ENCODE data around the gene GFOD2. TPM values are rescaled to one million over a fixed set of nuclear protein-coding genes. Genes with fewer than 3 reads are reported as not detected.
A peak's percentile ranks its signal among the peaks of the same experiment; 100 is the strongest.

Gene GFOD2
- total and polyA plus RNA-seq, 2 of the 13 experiments (the other 11 are each of a cell fraction or from before 2014, with no cell fraction given): 11.1 to 17.2 TPM

GRCh38 chr16:67719048-67719777 is at the start of gene GFOD2 (continued):
- no peak for TF ChIP-seq KIAA2018 (CRISPR knock-in tag; IDR thresholded peaks at IDR 0.05; ENCODE audit: borderline replicate concordance)
- TF ChIP-seq CBFB (CRISPR knock-in tag; IDR thresholded peaks at IDR 0.05): no peak; the same call in 1 of the 2 replicates
- TF ChIP-seq ZNF563 (CRISPR knock-in tag; IDR thresholded peaks at IDR 0.05): peak; percentile 96; the same call in 1 of the 2 replicates
- TF ChIP-seq DMTF1 (CRISPR knock-in tag; IDR thresholded peaks at IDR 0.05): no peak
- no peak for TF ChIP-seq NR2C2 (CRISPR knock-in tag; IDR thresholded peaks at IDR 0.05; ENCODE audit: borderline replicate concordance)
- peak; percentile 98 for TF ChIP-seq KDM2A (CRISPR knock-in tag; IDR thresholded peaks at IDR 0.05; ENCODE audit: borderline replicate concordance, low read depth)
- 0 out of 2 replicates have a peak, but pooled peaks have one; percentile 11 for TF ChIP-seq HNF4A (CRISPR knock-in tag; IDR thresholded peaks at IDR 0.05)
- TF ChIP-seq ELF4 (CRISPR knock-in tag; IDR thresholded peaks at IDR 0.05; ENCODE audit: borderline replicate concordance): peak; percentile 55; the same call in 1 of the 2 replicates
- TF ChIP-seq ARID4A (CRISPR knock-in tag; IDR thresholded peaks at IDR 0.05; ENCODE audit: borderline replicate concordance): peak; percentile 99
- TF ChIP-seq RFXANK (CRISPR knock-in tag; IDR thresholded peaks at IDR 0.05): 0 out of 2 replicates have a peak, but pooled peaks have one; percentile 74
- peak; percentile 88; the same call in 1 of the 2 replicates for TF ChIP-seq MXD4 (CRISPR knock-in tag; IDR thresholded peaks at IDR 0.05)
- no peak for TF ChIP-seq ZFP41 (CRISPR knock-in tag; IDR thresholded peaks at IDR 0.05; ENCODE audit: borderline replicate concordance)
- TF ChIP-seq ARHGAP35 (CRISPR knock-in tag; IDR thresholded peaks at IDR 0.05; ENCODE audit: borderline replicate concordance): peak; percentile 61; the same call in 1 of the 2 replicates
